ENCODE data around the gene DDX25. TPM values are rescaled to one million over a fixed set of nuclear protein-coding genes. Genes with fewer than 3 reads are reported as not detected.
"Not testable (repeated sequence)": the region's sequence is repeated elsewhere in the genome, so short reads cannot be mapped to it uniquely, and the experiment has no call there.

Gene DDX25
- total and polyA plus RNA-seq, 2 donors, result 0.80 to 1.1 TPM

GRCh38 chr11:125901872-125902271 lies 2.4 kb upstream of the DDX25 start:
- H3K27me3 ChIP-seq (ENCODE audit: control insufficient read depth in 2 of 2, insufficient read depth in 1 of 2, low read length in 1 of 2), result peaks cover 12 to 32% of the 10 kb centered on the region in 2 donors
- no peak overlapping the region for H3K4me3 ChIP-seq (ENCODE audit: low read length in 2 of 2)
- H3K4me1 ChIP-seq (ENCODE audit: control insufficient read depth in 2 of 2, insufficient read depth in 2 of 2, low read length in 2 of 2), result peaks cover 14 to 21% of the 10 kb centered on the region in 2 donors
- H3K36me3 ChIP-seq (ENCODE audit: control insufficient read depth in 2 of 2, insufficient read depth in 2 of 2, low read length in 1 of 2), result peaks cover 0 to 18% of the 10 kb centered on the region in 2 donors
- H3K27ac ChIP-seq (ENCODE audit: low read depth in 1 of 2, low read length in 1 of 2), result no peak overlapping the region
- DNase-seq (ENCODE audit: low read depth in 6 of 9, low spot score in 9 of 9), result no peak
- 97% methylated on average over 6 of the region's 6 CpGs for WGBS
- peaks cover 0 to 4% of the 10 kb centered on the region in 2 donors for H3K9me3 ChIP-seq (ENCODE audit: control insufficient read depth in 2 of 2, insufficient read depth in 1 of 2, low read length in 1 of 2)

GRCh38 chr11:125902277-125902926 lies 1.9 kb upstream of the DDX25 start:
- H3K36me3 ChIP-seq (ENCODE audit: control insufficient read depth in 2 of 2, insufficient read depth in 2 of 2, low read length in 1 of 2), result peaks cover 0 to 18% of the 10 kb centered on the region in 2 donors
- H3K4me1 ChIP-seq (ENCODE audit: control insufficient read depth in 2 of 2, insufficient read depth in 2 of 2, low read length in 2 of 2), result peaks cover 14 to 21% of the 10 kb centered on the region in 2 donors
- H3K27ac ChIP-seq (ENCODE audit: low read depth in 1 of 2, low read length in 1 of 2), result peak overlapping the region; percentile 84 to 88
- no peak for DNase-seq (ENCODE audit: low read depth in 6 of 9, low spot score in 9 of 9)
- H3K9me3 ChIP-seq (ENCODE audit: control insufficient read depth in 2 of 2, insufficient read depth in 1 of 2, low read length in 1 of 2), result peaks cover 0 to 4% of the 10 kb centered on the region in 2 donors
- peaks cover 12 to 32% of the 10 kb centered on the region in 2 donors for H3K27me3 ChIP-seq (ENCODE audit: control insufficient read depth in 2 of 2, insufficient read depth in 1 of 2, low read length in 1 of 2)
- 59% methylated on average over 20 of the region's 20 CpGs for WGBS
- peak overlapping the region; percentile 83 to 84 for H3K4me3 ChIP-seq (ENCODE audit: low read length in 2 of 2)

GRCh38 chr11:125902927-125903710 lies 1.2 kb upstream of the DDX25 start, which contains the start of gene PUS3:
PUS3 (minus strand) TSS chr11:125903206; CDS start chr11:125896284, 6,922 bp downstream.
- Histone ChIP-seq H3K36me3 (ENCODE audit: control insufficient read depth in 2 of 2, insufficient read depth in 2 of 2, low read length in 1 of 2) (peaks cover 0 to 14% of the 10 kb centered on the region in 2 donors), H3K27me3 (ENCODE audit: control insufficient read depth in 2 of 2, insufficient read depth in 1 of 2, low read length in 1 of 2) (peaks cover 12 to 32% of the 10 kb centered on the region in 2 donors), H3K27ac (ENCODE audit: low read depth in 1 of 2, low read length in 1 of 2) (peak within 1 kb of the TSS; percentile 84 to 88), H3K9me3 (ENCODE audit: control insufficient read depth in 2 of 2, insufficient read depth in 1 of 2, low read length in 1 of 2) (peaks cover 0 to 4% of the 10 kb centered on the region in 2 donors), H3K4me3 (ENCODE audit: low read length in 2 of 2) (peak within 1 kb of the TSS; percentile 83 to 84), H3K4me1 (ENCODE audit: control insufficient read depth in 2 of 2, insufficient read depth in 2 of 2, low read length in 2 of 2) (peaks cover 14 to 21% of the 10 kb centered on the region in 2 donors)
- 2% methylated on average over 31 of the region's 31 CpGs for WGBS
- peak; percentile 66 to 92 (median 80) for DNase-seq (ENCODE audit: low read depth in 6 of 9, low spot score in 9 of 9)

GRCh38 chr11:125904678-125905077 lies 370 bp downstream of the DDX25 start:
- Histone ChIP-seq H3K4me1 (ENCODE audit: control insufficient read depth in 2 of 2, insufficient read depth in 2 of 2, low read length in 2 of 2) (peaks cover 14 to 21% of the 10 kb centered on the region in 2 donors), H3K27me3 (ENCODE audit: control insufficient read depth in 2 of 2, insufficient read depth in 1 of 2, low read length in 1 of 2) (peaks cover 12 to 32% of the 10 kb centered on the region in 2 donors), H3K4me3 (ENCODE audit: low read length in 2 of 2) (peak overlapping the region in 1 of 2 donors; percentile 83), H3K27ac (ENCODE audit: low read depth in 1 of 2, low read length in 1 of 2) (no peak overlapping the region), H3K36me3 (ENCODE audit: control insufficient read depth in 2 of 2, insufficient read depth in 2 of 2, low read length in 1 of 2) (peaks cover 0 to 8% of the 10 kb centered on the region in 2 donors), H3K9me3 (ENCODE audit: control insufficient read depth in 2 of 2, insufficient read depth in 1 of 2, low read length in 1 of 2) (peaks cover 0 to 4% of the 10 kb centered on the region in 2 donors)
- 54% methylated on average over 11 of the region's 11 CpGs for WGBS
- DNase-seq (ENCODE audit: low read depth in 6 of 9, low spot score in 9 of 9), result no peak

- Histone ChIP-seq H3K4me3 (ENCODE audit: low read length in 2 of 2) (no peak overlapping the region), H3K27me3 (ENCODE audit: control insufficient read depth in 2 of 2, insufficient read depth in 1 of 2, low read length in 1 of 2) (peaks cover 8 to 13% of the 10 kb centered on the region in 2 donors)
- WGBS, result 94% methylated on average over 8 of the region's 8 CpGs
Observed at GRCh38 chr11:125910226-125910849, 6.0 kb downstream of the DDX25 start.

GRCh38 chr11:125914601-125915000 lies 10.3 kb downstream of the DDX25 start:
- H3K4me1 ChIP-seq (ENCODE audit: control insufficient read depth in 2 of 2, insufficient read depth in 2 of 2, low read length in 2 of 2); H3K27me3 ChIP-seq (ENCODE audit: control insufficient read depth in 2 of 2, insufficient read depth in 1 of 2, low read length in 1 of 2); H3K36me3 ChIP-seq (ENCODE audit: control insufficient read depth in 2 of 2, insufficient read depth in 2 of 2, low read length in 1 of 2); H3K27ac ChIP-seq (ENCODE audit: low read depth in 1 of 2, low read length in 1 of 2); H3K4me3 ChIP-seq (ENCODE audit: low read length in 2 of 2); DNase-seq (ENCODE audit: low read depth in 6 of 9, low spot score in 9 of 9); H3K9me3 ChIP-seq (ENCODE audit: control insufficient read depth in 2 of 2, insufficient read depth in 1 of 2, low read length in 1 of 2): not testable (repeated sequence)
- 94% methylated on average over 3 of the region's 3 CpGs for WGBS

More at GRCh38 chr11:125910226-125910849, 6.0 kb downstream of the DDX25 start:
- Histone ChIP-seq H3K36me3 (ENCODE audit: control insufficient read depth in 2 of 2, insufficient read depth in 2 of 2, low read length in 1 of 2) (no peaks in the 10 kb centered on the region), H3K4me1 (ENCODE audit: control insufficient read depth in 2 of 2, insufficient read depth in 2 of 2, low read length in 2 of 2) (no peaks in the 10 kb centered on the region), H3K9me3 (ENCODE audit: control insufficient read depth in 2 of 2, insufficient read depth in 1 of 2, low read length in 1 of 2) (no peaks in the 10 kb centered on the region), H3K27ac (ENCODE audit: low read depth in 1 of 2, low read length in 1 of 2) (no peak overlapping the region)
- no peak for DNase-seq (ENCODE audit: low read depth in 6 of 9, low spot score in 9 of 9)

GRCh38 chr11:125916683-125917347 lies 12.5 kb downstream of the DDX25 start:
- Histone ChIP-seq H3K27me3 (ENCODE audit: control insufficient read depth in 2 of 2, insufficient read depth in 1 of 2, low read length in 1 of 2) (peaks cover 0 to 7% of the 10 kb centered on the region in 2 donors), H3K27ac (ENCODE audit: low read depth in 1 of 2, low read length in 1 of 2) (no peak overlapping the region), H3K4me1 (ENCODE audit: control insufficient read depth in 2 of 2, insufficient read depth in 2 of 2, low read length in 2 of 2) (no peaks in the 10 kb centered on the region), H3K9me3 (ENCODE audit: control insufficient read depth in 2 of 2, insufficient read depth in 1 of 2, low read length in 1 of 2) (no peaks in the 10 kb centered on the region), H3K4me3 (ENCODE audit: low read length in 2 of 2) (no peak overlapping the region), H3K36me3 (ENCODE audit: control insufficient read depth in 2 of 2, insufficient read depth in 2 of 2, low read length in 1 of 2) (no peaks in the 10 kb centered on the region)
- no peak for DNase-seq (ENCODE audit: low read depth in 6 of 9, low spot score in 9 of 9)
- WGBS, result 91% methylated on average over 12 of the region's 12 CpGs

GRCh38 chr11:125918140-125918840 lies 14.0 kb downstream of the DDX25 start:
- H3K9me3 ChIP-seq (ENCODE audit: control insufficient read depth in 2 of 2, insufficient read depth in 1 of 2, low read length in 1 of 2), result no peaks in the 10 kb centered on the region
- H3K27ac ChIP-seq (ENCODE audit: low read depth in 1 of 2, low read length in 1 of 2), result no peak overlapping the region
- DNase-seq (ENCODE audit: low read depth in 6 of 9, low spot score in 9 of 9), result no peak
- no peaks in the 10 kb centered on the region for H3K4me1 ChIP-seq (ENCODE audit: control insufficient read depth in 2 of 2, insufficient read depth in 2 of 2, low read length in 2 of 2)
- no peak overlapping the region for H3K4me3 ChIP-seq (ENCODE audit: low read length in 2 of 2)
- H3K36me3 ChIP-seq (ENCODE audit: control insufficient read depth in 2 of 2, insufficient read depth in 2 of 2, low read length in 1 of 2), result no peaks in the 10 kb centered on the region
- H3K27me3 ChIP-seq (ENCODE audit: control insufficient read depth in 2 of 2, insufficient read depth in 1 of 2, low read length in 1 of 2), result peaks cover 0 to 7% of the 10 kb centered on the region in 2 donors
- WGBS, result 93% methylated on average over 13 of the region's 13 CpGs

Measured in thymus (tissue), 11 donors.